Prostate gland (tissue), 1 donor: ENCODE results near the gene GATA5.

Source experiments
- POLR2A ChIP-seq: fragments of 450-650 bp; IDR thresholded peaks from one replicate; pipeline ENCODE4 v1.6.1; 2016; ENCODE audit warnings: antibody characterized with exemption, mild to moderate bottlenecking
- POLR2AphosphoS5 ChIP-seq: sonication (generic); formaldehyde crosslinking; IDR thresholded peaks from one replicate; pipeline ENCODE4 v1.6.1; 2017; ENCODE audit warnings: antibody characterized with exemption

DNA sequence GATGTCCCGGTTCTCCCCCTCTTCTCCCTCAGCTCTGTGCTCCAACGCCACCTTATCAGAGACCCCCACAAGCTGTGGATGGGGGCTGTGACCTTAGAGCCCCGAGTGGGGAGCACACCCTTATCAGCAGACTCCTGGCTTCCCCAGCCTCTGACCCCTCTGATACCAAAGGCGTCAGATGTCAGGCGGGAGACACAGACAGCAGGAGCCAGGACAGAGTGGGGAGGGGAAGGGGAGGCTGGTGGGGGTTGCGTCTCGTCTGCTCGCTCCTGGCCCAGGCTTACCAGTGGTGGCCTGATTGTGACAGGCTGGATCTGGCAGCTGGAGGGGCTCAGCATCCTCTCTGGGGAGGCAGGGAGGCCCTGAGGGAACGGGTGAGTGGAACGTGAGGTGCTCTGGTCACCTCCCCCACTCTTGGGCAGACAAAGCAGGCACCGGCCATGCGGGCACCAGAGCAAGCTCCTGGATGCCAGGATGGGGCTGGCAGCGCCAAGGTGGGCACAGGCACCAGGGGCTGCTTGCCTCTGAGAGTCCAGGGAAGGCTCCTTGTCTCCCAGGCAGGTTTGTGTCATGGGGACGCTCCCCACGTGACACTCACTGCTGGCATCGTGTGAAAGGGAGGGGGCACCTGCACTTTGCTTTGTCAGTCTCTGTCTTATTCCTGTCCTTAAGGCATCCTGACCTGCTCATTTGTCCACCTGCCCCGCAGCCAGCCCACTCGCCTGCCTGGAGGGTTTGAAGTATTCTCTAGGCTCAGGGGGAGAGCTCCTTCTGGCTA is 27.8 kb upstream of the GATA5 start:
- TF ChIP-seq POLR2A (no peak), POLR2AphosphoS5 (no peak)
